Activated CD8-positive, alpha-beta memory T cell treated with anti-CD3 and anti-CD28 coated beads for 24 hours (primary cell): Measurements from ENCODE around the gene PDE3B.
"Not testable (repeated sequence)": the region's sequence is repeated elsewhere in the genome, so short reads cannot be mapped to it uniquely, and the experiment has no call there.

ENCODE experiments used
- DNase-seq: peaks from one replicate; pipeline ENCODE4 v3.0.0-alpha.2; 2020

PDE3B gene

GRCh38 chr11:14642453-14642852, 1.2 kb upstream of the PDE3B start:
- no peak for DNase-seq

- peak; percentile 90 for DNase-seq
These were observed 519 bp upstream of the PDE3B start for GRCh38 chr11:14642873-14643696.

- DNase-seq = peak; percentile 82
These were observed 816 bp downstream of the PDE3B start for GRCh38 chr11:14644226-14645014.

DNA sequence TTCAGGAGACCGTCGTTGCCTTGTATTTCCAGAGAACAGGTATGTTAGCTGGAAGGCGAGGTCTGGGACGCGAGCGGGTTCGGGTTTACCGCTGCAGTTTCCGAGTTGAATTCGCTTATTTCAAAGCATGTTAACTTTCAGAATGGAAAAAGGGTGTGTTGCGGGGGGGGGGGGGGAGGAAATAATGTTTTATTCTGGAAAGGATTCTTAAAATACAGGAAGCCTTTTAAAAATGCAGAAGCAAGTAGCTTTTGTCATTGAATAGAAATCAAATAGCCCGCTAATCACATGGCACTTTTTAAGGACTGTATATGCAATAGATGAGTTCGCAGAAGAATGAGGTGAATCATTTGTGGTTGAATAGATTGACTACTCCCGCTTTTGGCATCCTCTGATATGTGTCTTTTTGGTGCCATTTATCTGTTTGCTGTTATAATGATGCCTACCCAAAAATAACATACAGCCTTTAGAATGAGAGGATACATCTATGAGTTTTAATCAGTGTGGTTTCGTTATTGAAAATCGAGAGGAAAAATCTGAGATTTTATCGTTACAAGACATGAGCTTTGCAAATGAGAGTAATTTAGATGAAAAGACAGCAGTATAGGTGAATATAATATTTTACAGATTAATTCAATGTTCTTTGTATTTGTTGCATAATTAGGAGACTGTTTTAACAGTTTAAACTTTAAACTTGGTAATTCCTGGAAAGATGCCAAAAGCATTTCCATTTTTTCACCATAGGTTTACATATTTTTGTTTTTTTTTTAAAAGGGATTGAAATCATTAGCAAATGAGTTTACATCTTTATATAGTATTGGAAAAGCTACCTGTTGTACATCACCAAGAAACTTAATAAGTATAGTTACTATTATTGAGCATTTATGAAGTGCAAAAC, 1.7 kb downstream of the PDE3B start:
- no peak for DNase-seq

DNA sequence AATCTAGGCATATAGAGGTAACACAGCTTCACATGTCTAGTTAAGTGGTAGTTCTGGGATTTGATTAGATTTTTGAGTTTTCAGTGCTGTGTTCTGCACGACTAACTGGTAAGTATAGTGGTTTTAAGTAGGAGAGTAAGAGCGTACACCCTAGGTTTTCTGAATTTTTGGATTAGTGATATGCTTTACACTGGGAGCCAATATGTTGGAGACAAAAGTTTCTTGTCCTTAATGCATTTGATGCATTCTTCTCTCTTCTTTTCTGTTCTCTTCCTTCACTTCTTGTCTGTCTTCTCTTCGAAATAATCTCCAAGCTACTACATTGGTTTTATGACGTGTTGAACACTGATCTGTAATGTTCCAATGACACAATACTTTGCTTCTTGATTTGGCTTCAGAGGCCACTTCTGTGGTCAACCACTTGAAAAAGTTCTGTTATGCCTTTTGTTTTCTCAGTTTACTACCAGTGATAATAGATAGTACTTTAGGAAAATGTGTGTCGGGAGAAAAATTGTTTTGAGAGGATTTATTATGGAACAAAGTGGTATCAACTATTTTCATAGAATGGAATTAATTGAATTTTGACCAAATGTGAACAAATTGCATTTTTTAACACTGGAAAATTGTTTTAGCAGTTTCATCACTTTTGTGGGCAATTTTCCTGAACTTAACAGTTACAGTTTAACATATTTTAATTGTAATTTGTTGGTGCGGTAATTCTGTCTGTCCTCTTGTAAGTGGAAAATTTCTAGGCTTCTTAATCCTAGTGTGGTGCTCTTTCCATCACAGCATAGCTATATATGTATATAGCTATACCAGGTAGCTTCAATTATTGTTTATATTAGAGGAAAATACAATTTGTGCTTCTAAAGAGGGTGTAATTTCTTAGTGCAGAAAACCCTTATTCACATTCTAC, 2.6 kb downstream of the PDE3B start:
- DNase-seq = no peak

GRCh38 chr11:14650064-14650463, 6.5 kb downstream of the PDE3B start:
- DNase-seq = no peak

DNA sequence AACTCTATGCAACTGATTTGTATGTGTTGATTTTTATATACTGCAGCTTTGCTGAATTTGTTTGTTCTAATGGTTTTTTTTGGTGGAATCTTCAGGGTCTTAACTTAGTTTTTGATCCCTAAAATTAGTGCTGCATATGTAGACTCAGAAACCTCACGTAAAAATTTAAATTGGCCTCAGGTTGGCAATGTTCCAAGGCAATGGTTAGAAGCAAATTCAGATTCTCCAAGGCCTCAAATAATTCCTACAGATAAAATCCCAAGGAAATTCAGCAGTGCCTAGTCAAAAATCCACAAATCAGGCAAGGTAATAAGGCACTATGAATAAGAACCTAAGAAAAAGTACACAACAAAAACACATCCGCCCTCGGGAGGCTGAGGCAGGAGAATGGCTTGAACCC, 9.5 kb downstream of the PDE3B start:
- no peak for DNase-seq

GRCh38 chr11:14655435-14655834, 11.8 kb downstream of the PDE3B start:
- no peak for DNase-seq

DNA sequence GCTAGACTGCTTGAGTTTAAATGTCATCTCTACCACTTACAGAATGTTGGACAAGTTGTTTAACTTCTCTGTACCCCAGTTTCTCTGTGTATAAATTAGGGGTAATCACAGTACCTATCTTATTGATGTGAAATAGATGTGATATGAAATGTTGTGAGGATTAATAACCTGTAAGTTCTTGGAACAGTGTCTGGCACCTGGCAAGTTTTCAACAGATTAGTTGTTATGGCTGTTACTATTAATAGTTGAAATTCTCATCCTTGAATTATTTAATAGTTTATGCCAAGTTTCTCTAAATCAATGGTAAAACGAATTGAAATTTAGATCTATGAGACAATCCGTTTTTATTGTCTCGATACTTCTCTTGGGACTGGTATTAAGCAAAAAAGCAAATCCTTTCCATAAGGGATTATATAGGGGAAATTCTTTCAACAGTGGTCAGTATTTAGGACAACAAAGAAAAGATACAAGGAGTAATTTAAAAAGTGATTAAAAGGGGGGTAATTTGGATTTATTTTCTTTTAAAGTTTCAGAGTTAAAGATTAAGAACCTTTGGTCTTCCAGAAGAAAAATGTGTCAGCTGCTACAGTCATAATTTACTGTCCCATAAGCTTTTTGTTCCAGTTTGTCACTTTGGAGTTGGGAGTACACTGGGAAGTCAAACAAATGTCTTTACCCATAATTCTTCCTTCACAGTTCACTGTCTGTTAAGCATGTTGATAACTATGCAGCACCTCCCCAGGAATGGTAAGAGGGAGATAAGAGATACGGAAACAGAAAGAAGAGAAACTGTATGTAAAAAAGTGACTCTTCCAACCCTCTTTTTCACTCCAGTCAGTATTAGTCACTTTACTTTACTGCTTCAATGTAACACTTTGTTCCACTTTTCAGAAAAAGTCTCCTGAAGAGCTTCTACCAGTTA, 13.2 kb downstream of the PDE3B start:
- DNase-seq = no peak

GRCh38 chr11:14657841-14658240, 14.2 kb downstream of the PDE3B start:
- no peak for DNase-seq

GRCh38 chr11:14664926-14665325, 21.3 kb downstream of the PDE3B start:
- not testable (repeated sequence) for DNase-seq

- DNase-seq = not testable (repeated sequence)
These were observed 23.7 kb downstream of the PDE3B start for GRCh38 chr11:14667329-14667728.

DNA sequence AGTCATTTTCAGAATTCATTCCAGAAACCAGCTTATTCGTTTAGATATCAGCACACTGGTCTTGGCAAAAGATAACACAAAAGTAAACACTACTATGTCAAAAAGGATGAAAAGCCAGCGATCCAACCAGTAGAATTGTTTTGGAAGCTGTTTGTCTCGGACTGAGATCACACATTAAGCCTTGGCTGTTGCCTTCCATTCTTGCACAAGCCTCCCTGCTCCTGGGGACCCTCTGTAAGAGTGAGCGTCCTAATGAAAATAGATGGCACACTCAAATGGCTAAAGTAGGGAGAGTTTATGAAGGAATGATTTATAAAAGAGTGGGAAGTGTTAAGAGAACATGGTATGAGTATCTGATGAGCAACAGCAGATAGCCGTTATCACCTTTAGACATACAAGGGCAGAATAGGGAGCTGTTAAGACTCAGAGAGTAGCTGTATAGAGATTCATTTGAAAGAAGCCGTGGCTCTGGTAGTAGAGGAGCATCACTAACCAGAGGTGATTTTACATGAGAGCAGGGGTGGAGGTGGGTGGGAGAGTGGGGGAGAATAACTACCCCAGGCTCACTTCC, 25.2 kb downstream of the PDE3B start:
- DNase-seq = no peak

GRCh38 chr11:14669499-14669898, 25.9 kb downstream of the PDE3B start:
- no peak for DNase-seq

GRCh38 chr11:14669958-14670357, 26.4 kb downstream of the PDE3B start:
- no peak for DNase-seq

DNA sequence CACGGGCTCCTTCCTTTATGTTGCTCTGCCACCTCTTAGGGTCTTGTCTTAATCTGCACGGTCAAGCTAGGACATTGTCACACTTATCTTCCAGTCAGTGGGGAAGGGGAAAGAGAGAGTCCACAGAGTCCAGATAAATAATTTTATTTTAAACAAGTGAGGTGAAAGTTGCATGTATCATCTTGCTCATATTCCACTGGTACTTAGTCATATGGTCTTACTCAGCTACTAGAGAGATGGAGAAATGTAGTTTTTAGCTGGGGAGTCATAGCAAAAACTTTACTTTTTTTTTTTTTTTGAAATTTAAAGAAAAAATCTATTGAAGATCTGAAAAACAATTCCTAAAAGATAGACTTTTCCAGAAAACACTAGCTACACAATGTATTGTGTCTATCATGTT, 29.0 kb downstream of the PDE3B start:
- DNase-seq = no peak

- DNase-seq = no peak
These were observed 29.8 kb downstream of the PDE3B start for GRCh38 chr11:14673421-14673820.

DNA sequence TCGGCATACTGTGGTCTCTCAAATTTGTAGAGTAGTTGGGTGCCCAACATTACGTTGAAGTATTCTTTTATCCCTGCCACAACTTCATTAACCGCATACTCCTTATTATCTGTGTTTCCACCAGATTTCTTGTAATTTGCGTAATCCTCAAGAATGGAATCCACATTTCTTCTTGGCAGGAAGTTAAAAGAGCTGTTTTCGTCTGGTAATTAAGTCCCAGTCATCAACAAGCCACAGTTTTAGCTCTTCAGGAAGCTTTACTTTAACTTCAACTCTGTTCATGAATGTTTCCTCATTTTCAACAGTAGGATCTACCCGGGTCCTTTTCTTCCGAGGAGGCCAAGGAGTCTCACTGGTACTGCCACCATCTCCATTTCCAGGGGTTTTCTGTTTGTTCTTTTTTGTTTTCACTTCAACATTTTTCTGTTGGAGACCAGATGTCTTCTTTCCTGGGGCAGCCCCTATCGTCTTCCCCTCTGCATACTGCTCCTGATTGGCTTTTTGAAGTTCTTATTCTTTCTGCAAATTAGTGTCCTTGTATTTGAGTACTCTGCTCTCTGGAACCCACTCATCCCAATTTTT, 30.3 kb downstream of the PDE3B start:
- DNase-seq = no peak

- no peak for DNase-seq
These were observed 32.5 kb downstream of the PDE3B start for GRCh38 chr11:14676068-14676467.

- DNase-seq = no peak
These were observed 33.5 kb downstream of the PDE3B start for GRCh38 chr11:14677146-14677545.
